Caco-2 (cell line): ENCODE results near the gene PIM3. TPM values are rescaled to one million over a fixed set of nuclear protein-coding genes. Genes with fewer than 3 reads are reported as not detected.
"Not testable (repeated sequence)": the region's sequence is repeated elsewhere in the genome, so short reads cannot be mapped to it uniquely, and the experiment has no call there.

Experiments used
- BruUV-seq: library from RNA; stranded (reverse); fragments of 400-500 nt; replicated peaks from 2 replicates; lab custom pipeline; 2021; lab: Mats Ljungman, UMichigan
- CTCF ChIA-PET: fragments of 300-600 bp; sonication (Branson Sonifier 250); formaldehyde crosslinking; loops from one replicate; lab custom pipeline; 2022; ENCODE audit warnings: antibody characterized with exemption; lab: Charles Lee
- POLR2A ChIA-PET: fragments of 300-600 bp; sonication (Branson Sonifier 250); formaldehyde crosslinking; loops from one replicate; lab custom pipeline; 2022; ENCODE audit warnings: antibody characterized with exemption; lab: Charles Lee
- DNase-seq, 2 experiments: peaks; one replicate each; pipeline versions ENCODE4 v3.0.0 to v3.0.0-alpha.2; 2020 to 2022
- H3K27me3 ChIP-seq: replicated peaks from 2 replicates; pipeline ENCODE4 v1.6.0; 2011; ENCODE audit warnings: low read length; ENCODE audit not compliant: control insufficient read depth, insufficient read depth
- H3K36me3 ChIP-seq: 2 replicates; pipeline ENCODE4 v1.5.1; 2011; ENCODE audit warnings: low read length; ENCODE audit not compliant: control insufficient read depth, insufficient read depth
- H3K4me1 ChIP-seq: fragments of 250-450 bp; sonication (Bioruptor Pico); 2 replicates; pipeline ENCODE4 v1.5.1; 2020; ENCODE audit warnings: mild to moderate bottlenecking
- H3K4me3 ChIP-seq: 2 replicates; pipeline ENCODE4 v1.5.1; 2011; ENCODE audit warnings: low read depth, mild to moderate bottlenecking, control low read depth, low read length
- H3K9me3 ChIP-seq: fragments of 250-450 bp; sonication (Bioruptor Pico); 2 replicates; pipeline ENCODE4 v1.5.1; 2020; ENCODE audit warnings: mild to moderate bottlenecking, moderate library complexity
- H3K27ac Mint-ChIP-seq: one replicate; pipeline ENCODE4 v1.8.0; 2022; ENCODE audit warnings: mixed read lengths; ENCODE audit not compliant: unreplicated experiment
- H3K27me3 Mint-ChIP-seq: one replicate; pipeline ENCODE4 v1.8.0; 2022; ENCODE audit warnings: mixed read lengths; ENCODE audit not compliant: insufficient read depth, unreplicated experiment
- H3K36me3 Mint-ChIP-seq: one replicate; pipeline ENCODE4 v1.8.0; 2022; ENCODE audit warnings: mild to moderate bottlenecking, mixed read lengths; ENCODE audit not compliant: insufficient read depth, unreplicated experiment
- H3K4me1 Mint-ChIP-seq: one replicate; pipeline ENCODE4 v1.8.0; 2022; ENCODE audit warnings: low read depth, mixed read lengths; ENCODE audit not compliant: unreplicated experiment
- H3K4me3 Mint-ChIP-seq: one replicate; pipeline ENCODE4 v1.8.0; 2022; ENCODE audit warnings: mild to moderate bottlenecking, moderate library complexity, mixed read lengths; ENCODE audit not compliant: unreplicated experiment
- H3K9me3 Mint-ChIP-seq: one replicate; pipeline ENCODE4 v1.8.0; 2022; ENCODE audit warnings: mixed read lengths; ENCODE audit not compliant: unreplicated experiment
- CTCF ChIP-seq, 2 experiments: fragments of 200-600 bp in 1 of 2; IDR thresholded peaks; 1 replicate in 1 of 2; 2 replicates in 1 of 2; pipeline versions ENCODE4 v1.5.1 to v1.8.0; 2011 to 2022; ENCODE audit warnings: antibody characterized with exemption in 1 of 2, control low read depth in 1 of 2, inconsistent platforms in 1 of 2, low read depth in 1 of 2, low read length in 1 of 2, mild to moderate bottlenecking in 1 of 2, moderate library complexity in 1 of 2; ENCODE audit not compliant: insufficient read depth in 1 of 2, severe bottlenecking in 1 of 2, unreplicated experiment in 1 of 2
- intact Hi-C: fragments of 100-400 bp; cut with micrococcal nuclease; formaldehyde crosslinking; loops from one replicate; pipeline ENCODE4 v1.10.0; 2022; ENCODE audit not compliant: unreplicated experiment
- total RNA-seq: library from RNA; stranded (reverse); gene quantifications from 2 replicates; pipeline ENCODE4 v1.2.3, GENCODE V29; 2022

PIM3 gene
- total RNA-seq, 1 experiment from 2014 or later: 39.6 TPM

- Mint-ChIP-seq H3K27me3 (no peaks in the 10 kb centered on the region), H3K9me3 (peaks cover 12% of the 10 kb centered on the region), H3K27ac (no peak overlapping the region), H3K4me1 (no peaks in the 10 kb centered on the region), H3K4me3 (no peak overlapping the region), H3K36me3 (no peaks in the 10 kb centered on the region)
- H3K27me3 ChIP-seq: no peaks in the 10 kb centered on the region
- peak; percentile 36 to 49 for DNase-seq
- no TSS peak for BruUV-seq
- no peaks in the 10 kb centered on the region for H3K4me1 ChIP-seq
- ChIA-PET CTCF (interaction anchor here (0.7 kb wide), 1 partner anchor 51 kb away, joined by 3 read pairs; no protein-coding TSS in a partner anchor), POLR2A (no interaction called here)
- intact Hi-C loops: loop anchor here (10.0 kb wide), 1 partner anchor 55 kb away; no protein-coding TSS in a partner anchor
- no peaks in the 10 kb centered on the region; the same call in 1 of the 2 replicates for H3K36me3 ChIP-seq
- peaks cover 5% of the 10 kb centered on the region; the same call in 1 of the 2 replicates for H3K9me3 ChIP-seq
- H3K4me3 ChIP-seq: no peak overlapping the region
- TF ChIP-seq CTCF (IDR thresholded peaks at IDR 0.05; ENCODE audit: insufficient read depth in 1 of 2, low read depth in 1 of 2, low read length in 1 of 2, severe bottlenecking in 1 of 2, unreplicated experiment in 1 of 2): peak; percentile 32 to 40
These were observed 19.2 kb downstream of the PIM3 start for GRCh38 chr22:49979587-49980264.

GRCh38 chr22:49981799-49982198, 21.2 kb downstream of the PIM3 start:
- peaks cover 12% of the 10 kb centered on the region for H3K9me3 Mint-ChIP-seq
- H3K27me3 Mint-ChIP-seq, CTCF ChIA-PET, BruUV-seq, H3K27ac Mint-ChIP-seq, H3K4me3 Mint-ChIP-seq, DNase-seq, H3K27me3 ChIP-seq, POLR2A ChIA-PET, H3K36me3 ChIP-seq, H3K4me1 ChIP-seq, H3K4me1 Mint-ChIP-seq, H3K4me3 ChIP-seq, H3K36me3 Mint-ChIP-seq: not testable (repeated sequence)
- intact Hi-C loops: loop anchor here (10.0 kb wide), 1 partner anchor 53 kb away; no protein-coding TSS in a partner anchor
- peaks cover 18% of the 10 kb centered on the region for H3K9me3 ChIP-seq

GRCh38 chr22:49983148-49984042, 22.8 kb downstream of the PIM3 start:
- Mint-ChIP-seq H3K36me3 (no peaks in the 10 kb centered on the region), H3K27me3 (no peaks in the 10 kb centered on the region), H3K4me3 (peak overlapping the region; percentile 37), H3K27ac (no peak overlapping the region), H3K9me3 (peaks cover 12% of the 10 kb centered on the region), H3K4me1 (no peaks in the 10 kb centered on the region)
- intact Hi-C loops: loop anchor here (10.0 kb wide), 1 partner anchor 51 kb away; no protein-coding TSS in a partner anchor
- ChIA-PET CTCF (interaction anchor here (2.4 kb wide), 1 partner anchor 47 kb away, joined by 11 read pairs; no protein-coding TSS in a partner anchor), POLR2A (interaction anchor here (0.7 kb wide), 1 partner anchor 12 kb away, joined by 24 read pairs; no protein-coding TSS in a partner anchor)
- Histone ChIP-seq H3K9me3 (peaks cover 18% of the 10 kb centered on the region), H3K4me1 (no peaks in the 10 kb centered on the region), H3K36me3 (no peaks in the 10 kb centered on the region; the same call in 1 of the 2 replicates), H3K4me3 (peak overlapping the region; percentile 44), H3K27me3 (no peaks in the 10 kb centered on the region)
- peak; percentile 51 to 58 for DNase-seq
- no TSS peak for BruUV-seq
- TF ChIP-seq CTCF (IDR thresholded peaks at IDR 0.05; ENCODE audit: insufficient read depth in 1 of 2, low read depth in 1 of 2, low read length in 1 of 2, severe bottlenecking in 1 of 2, unreplicated experiment in 1 of 2): peak; percentile 20 to 33
